Stimulated activated CD8-positive, alpha-beta memory T cell treated with anti-CD3 and anti-CD28 coated beads, Interleukin-15, amount 100 ng/mL, for 48 hours (primary cell): ENCODE data around the gene DGKG.
A peak's percentile ranks its signal among the peaks of the same experiment; 100 is the strongest.

Experiments
- DNase-seq, 2 donors: peaks; one replicate each; pipeline ENCODE4 v3.0.0-alpha.2; 2020; ENCODE audit warnings: low read depth in 2 of 2

The DGKG gene

DNA sequence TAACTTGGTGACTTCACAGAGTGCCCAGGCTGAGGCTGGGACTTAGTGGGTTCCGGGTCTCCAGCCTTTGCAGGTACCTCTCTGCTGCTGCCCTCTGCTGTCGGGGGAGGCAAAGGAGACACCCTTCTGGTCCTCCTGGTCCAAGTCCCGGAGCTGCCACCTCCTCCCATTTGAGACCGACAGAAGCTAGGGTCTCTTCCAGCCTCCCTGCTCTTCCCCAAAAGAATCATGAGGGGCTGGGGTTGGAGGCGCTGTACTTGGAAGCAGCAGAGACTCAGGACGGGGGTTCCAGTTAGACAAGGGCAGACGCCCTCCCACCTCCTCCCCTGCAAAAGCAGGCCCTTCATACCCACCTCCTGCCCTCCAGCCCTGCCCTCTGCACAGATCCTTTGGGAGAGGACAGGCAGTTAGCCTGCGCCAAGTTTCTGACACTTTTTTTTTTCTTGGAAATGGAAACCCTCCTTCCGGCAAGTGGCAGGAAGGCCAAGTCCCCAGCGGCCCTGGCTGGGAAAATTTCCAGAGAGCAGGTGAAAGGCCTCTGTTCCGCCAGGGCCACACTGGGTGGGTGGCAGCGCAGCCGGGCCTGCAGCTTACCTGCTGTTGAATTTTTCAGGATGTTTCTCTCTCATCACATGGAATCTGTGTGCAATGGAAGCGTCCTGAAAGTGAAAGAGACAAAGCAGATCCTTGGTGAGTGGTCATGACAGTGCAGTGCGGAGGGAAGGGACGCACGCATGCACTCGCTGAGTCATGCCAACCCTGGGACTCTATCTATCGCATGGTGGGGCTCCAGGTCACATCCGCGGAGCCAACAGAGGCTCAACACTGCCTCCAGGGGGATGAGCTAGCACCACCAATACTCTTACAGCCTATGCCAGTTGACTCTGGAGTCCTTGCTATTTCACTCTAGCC is 119.9 kb downstream of the DGKG start:
- peak; percentile 51 to 68 for DNase-seq

DNA sequence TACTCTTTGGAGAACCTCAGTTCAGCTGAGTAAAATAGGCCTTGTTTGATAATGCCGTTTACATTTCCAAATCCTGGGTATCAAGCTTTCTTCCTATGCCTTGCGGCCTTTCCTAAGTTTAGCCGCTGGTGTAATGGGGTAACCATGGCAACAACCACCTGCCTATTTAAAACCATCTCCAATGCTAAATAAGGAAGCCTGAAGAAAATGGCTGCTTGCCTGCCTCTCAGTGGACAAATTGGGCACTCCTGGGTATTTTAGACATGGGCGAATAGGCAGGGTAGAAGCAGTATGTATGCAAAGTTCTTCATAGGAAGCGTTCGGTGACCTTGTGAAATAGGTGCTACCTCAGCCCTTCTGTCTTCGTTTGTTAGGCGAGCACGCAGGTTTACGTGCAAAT is 122.7 kb downstream of the DGKG start:
- DNase-seq = no peak

DNA sequence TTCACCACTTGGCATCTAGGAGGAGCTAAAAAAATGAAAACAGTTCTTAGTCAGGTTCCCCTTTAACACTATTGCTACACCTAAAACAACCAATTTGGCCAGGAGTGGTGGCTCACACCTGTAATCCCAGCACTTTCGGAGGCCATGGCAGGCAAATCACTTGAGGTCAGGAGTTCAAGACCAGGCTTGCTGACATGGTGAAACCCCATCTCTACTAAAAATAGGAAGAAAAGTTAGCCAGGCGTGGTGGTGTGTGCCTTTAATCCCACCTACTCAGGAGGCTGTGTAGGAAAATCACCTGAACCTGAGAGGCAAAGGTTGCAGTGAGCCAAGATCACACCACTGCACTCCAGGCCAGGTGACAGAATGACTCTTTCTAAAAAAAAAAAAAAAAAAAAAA is 124.1 kb downstream of the DGKG start:
- DNase-seq = no peak

DNA sequence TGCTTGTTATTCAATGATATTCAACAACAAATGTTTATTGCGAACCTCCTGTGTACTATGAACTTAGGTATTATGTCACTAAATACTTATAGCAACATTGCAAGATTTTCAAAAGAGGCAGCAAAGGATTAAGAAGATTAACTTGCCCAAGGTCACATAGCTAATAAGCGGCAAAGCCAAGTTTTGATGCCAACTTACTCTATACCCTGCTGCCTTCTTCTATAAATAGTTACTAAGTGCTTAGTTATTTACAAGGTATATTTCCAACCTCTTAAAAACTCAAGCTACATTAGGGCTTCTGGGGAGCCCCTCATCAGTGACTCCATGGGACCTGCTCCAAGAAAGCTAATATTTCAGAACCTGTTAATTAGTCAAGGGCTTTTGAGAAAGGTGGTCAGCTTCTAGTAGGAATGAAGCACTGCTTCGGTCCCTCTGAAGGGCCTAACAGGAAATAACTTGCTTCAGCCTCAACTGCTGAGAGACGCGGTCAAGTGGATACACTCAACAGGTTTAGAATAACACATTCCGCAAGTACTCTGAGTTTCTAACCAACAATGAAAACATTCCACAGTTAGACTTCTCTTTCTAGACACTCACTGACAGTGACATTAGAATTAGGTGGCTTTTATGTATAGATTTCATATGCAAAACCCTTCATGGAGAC is 125.5 kb downstream of the DGKG start:
- no peak for DNase-seq

GRCh38 chr3:186235554-186235953 is 126.5 kb downstream of the DGKG start:
- no peak for DNase-seq

GRCh38 chr3:186234152-186234551 is 127.9 kb downstream of the DGKG start:
- DNase-seq = no peak

DNA sequence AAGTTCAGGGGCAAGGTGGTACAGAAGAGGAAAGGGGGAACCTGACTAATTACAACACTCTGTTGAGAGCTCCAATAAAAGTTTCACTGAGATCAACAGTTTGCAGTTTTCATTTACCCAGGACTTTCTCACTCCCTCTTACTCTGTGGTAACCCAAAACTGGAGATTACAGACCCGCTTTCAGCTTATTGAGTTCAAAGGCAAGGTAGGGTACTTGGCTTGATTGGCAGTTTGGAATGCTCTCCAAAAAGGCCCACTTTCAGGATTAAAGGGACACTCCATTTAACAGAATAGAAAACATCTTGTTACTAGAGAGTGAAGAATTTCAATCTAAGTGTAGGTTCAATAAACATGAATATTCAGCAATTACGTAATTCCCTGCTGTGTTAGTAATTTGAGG is 135.6 kb downstream of the DGKG start:
- DNase-seq = no peak

GRCh38 chr3:186225603-186226002 is 136.4 kb downstream of the DGKG start:
- no peak for DNase-seq

- DNase-seq = no peak
Measured at GRCh38 chr3:186224041-186224610, 137.9 kb downstream of the DGKG start.

DNA sequence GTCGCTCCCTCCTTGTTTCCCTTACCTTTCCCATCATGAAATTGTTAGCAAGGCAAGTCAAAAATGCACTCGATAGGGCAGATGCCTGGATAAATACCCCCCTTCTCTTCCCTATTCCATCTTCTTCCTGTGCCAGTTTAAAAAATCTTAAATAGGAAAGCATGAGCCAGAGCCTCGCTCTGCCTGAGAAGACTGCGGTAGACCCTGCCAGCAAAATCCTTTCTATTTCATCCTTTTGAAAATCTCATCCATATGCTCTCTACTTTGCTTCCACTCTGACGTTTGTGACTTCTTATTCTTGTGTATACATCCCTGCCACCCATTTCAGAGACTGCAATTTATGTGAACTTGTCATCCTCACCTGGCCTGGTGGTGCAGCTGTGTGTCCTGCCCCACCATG is 138.6 kb downstream of the DGKG start:
- DNase-seq = no peak

DNA sequence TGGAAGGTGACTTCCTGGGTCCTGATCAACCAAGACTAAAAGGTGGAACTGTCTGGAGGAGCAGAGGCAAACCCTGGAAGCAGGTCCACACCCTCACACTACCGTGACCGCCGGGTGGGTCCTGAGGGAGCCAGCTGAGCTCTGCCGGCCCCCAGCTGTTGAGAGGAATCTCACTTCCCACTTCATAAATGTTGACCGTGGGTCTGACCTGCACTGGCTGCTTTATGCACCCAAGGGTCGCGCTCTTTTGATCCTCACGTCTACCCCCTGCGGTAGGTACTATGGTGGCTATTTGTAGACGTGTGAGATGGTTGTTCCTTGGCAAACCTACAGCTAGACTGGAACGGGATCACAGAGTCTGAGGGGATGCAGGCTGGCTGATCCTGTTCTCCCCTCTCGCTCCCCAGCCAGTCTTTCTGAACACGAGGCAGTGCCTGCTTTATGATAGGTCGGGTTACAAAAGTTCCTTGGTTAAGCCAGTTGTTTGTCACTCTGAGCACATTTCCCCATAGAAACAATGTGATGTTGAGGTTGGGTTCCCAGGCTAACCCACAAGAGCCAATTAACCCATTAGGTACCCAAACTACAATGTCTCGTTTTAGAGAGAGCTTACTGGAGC is 140.2 kb downstream of the DGKG start:
- no peak for DNase-seq

DNA sequence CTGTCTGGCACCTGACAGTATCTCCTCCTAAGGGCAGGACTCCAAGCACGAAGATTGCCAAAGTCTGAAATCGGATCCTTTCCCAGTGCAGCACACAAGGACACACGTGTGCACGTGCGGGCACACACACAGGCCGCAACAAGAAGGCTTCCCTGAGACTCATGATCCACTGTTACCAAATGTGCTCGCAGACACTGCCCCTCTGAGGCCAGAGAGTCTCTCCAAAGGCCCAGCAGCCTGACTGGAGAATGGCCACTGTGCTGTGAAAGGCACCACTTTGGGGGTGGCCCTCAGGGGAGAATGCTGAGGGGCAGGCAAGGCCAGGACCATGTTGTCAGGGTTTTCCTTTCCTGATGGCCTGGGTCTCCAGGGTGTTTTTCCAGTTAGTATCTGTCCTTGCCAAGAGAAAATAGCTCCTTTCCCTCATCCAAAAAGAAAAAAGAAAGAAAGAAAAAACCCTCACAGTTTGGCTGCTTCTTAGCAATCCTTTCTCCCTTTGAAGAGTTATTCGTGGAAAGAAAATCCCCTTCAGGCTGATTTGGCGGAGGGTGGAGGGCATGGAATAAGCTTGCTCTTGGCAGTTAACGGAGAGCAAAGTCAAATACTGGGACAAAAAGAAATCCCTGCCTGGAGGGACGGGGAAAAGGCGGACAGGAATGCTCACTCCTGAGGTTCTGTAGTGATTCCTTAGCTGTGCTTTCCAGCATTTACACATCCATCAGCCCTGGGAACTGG is 141.0 kb downstream of the DGKG start:
- DNase-seq = no peak

- no peak for DNase-seq
Measured at GRCh38 chr3:186220365-186220764, 141.7 kb downstream of the DGKG start.

DNA sequence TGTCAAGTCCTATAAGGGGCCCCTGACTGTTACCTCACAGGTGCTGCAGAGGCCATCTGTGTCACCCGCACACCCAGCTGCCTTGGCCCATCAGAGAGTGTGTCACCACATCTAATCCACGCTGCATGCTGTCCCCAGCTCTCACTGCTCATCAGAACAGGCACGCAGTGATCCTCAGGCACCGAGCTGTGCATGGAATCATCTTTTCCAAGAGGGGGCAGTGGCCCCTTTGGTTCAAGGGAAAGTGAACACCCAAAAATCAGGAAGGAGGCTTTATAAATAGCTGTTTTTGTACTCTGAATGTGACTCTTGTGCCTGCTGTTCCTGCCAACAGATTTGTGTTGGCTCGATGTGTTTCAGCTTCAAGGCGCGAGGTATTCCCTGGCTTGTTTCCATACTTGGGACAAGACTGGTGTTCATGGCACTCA is 142.8 kb downstream of the DGKG start:
- DNase-seq = no peak

DNA sequence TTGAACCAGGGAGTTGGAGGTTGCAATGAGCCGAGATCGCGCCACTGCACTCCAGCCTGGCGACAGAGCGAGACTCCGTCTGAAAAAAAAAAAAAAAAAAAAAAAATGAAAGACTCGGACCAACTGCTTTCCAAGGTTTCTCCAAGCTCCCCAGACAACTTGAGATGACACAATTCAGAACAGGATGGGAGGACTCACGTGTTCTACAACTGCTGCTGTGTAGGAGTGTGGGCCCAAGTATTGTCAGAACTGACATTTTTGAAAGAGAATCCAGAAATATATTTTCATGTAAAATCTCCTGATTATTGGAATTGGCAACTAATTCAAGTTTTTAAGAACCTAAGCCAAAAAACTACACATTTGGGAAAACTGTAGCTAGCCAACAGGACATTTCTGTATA is 143.6 kb downstream of the DGKG start:
- no peak for DNase-seq

DNA sequence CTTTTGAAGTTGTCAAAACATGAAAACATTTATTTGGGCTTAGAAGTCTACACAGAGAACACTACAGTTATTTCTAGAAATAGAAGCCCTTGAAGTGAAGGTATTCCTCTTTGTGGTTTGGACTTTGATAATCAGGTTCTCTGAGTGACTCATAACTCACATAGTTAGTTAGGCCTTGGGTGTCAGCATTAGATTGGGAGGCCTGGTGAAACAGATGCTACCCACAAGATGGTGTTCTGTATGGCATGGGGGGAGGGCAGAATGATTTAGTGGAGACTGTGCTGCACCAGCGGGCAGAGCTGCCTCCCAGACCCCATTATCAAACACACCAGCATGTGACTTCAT is 144.2 kb downstream of the DGKG start:
- DNase-seq = no peak

DNA sequence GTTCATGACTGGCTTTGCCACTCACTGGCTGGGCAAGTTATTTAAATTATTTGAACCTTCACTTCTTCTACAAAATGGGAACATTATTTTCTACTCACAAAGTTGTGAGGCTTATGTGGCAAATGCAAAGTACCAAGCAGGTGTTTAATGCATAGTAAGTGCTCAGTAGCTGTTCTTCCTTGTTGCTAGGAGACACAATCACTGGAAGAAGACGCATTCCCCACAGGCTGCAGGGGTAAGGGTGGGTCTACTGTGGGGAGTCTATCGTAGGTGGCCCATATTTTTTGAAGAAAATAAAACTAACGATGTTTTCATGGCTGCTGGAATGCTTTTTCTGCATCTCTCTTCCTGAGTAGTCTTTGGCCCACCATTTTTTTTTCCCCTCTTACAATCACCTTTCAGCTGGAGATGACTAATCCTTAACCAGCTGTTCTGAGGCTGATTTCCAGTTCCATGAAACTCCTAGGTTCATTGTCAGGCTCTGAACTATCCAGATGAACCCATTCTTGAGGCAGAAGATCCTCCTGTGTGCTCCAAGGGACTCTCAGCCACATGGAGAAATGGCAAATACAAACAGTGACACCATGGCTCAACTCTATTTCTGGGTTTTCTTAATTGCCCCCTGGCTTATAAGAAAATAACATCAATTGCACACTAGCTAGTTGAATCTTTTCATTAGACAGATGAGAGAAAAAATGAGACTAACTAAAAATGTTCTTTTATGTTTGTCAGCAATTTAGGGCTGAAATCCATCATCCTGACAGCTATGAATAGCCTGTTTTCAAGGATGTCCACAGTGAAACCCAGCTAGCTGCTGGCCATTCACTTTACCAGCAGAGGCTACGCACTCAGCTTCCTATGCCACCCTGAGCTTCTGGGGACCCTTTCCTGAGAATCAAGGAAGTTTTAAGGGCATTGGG is 144.9 kb downstream of the DGKG start:
- DNase-seq = no peak

GRCh38 chr3:186214670-186215069 is 147.4 kb downstream of the DGKG start:
- DNase-seq = no peak

DNA sequence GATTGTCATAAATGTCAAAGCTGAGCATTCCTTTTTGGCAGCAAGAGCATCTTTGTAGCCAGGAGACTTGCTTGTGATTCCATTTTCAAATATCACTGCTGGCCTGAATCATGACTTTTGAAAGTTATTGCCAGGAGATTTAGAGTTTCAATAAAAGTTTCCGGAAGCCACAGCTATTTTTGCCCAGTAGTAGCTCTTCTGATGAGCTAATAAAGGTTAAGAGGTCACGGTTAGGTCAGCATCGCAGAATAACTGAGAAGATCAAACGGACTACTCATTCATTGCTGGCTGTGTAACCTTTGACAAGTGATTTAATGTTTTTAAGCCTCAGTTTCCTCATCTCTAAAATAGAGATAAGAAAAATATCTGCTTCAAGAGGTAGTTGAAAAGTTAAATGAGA is 148.1 kb downstream of the DGKG start:
- DNase-seq = no peak

DNA sequence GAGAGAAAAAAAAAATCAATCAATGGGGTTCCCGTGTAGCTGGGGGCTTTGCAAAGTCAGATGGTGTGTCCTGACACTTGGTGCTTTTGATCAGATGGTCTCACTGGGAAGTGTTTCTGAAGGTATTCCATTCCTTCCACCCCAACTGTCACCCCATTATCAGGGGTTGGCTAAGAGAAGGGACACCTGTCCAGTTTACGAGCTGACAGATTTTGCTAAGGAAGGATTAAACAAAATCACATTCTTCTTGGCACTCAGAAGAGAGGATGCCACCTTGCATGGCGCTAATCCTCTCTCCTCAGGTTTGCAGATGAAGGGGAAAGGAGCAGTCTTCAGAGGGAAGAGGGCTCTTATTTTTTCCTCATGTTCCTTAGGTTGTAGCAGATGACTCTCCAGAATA is 149.4 kb downstream of the DGKG start:
- DNase-seq = no peak
